HG02610 (cell line): ENCODE results near the gene PARG.
"Not testable (repeated sequence)": the region's sequence is repeated elsewhere in the genome, so short reads cannot be mapped to it uniquely, and the experiment has no call there.

ENCODE experiments used
- ATAC-seq: cut with Tn5 transposase; IDR thresholded peaks from one replicate; pipeline ENCODE4 v1.9.1; 2021; ENCODE audit warnings: mild to moderate bottlenecking, moderate library complexity; ENCODE audit not compliant: unreplicated experiment

Gene PARG

GRCh38 chr10:49831352-49832035 lies 110.3 kb downstream of the PARG start:
- no peak for ATAC-seq

- ATAC-seq, result no peak
Measured at GRCh38 chr10:49830846-49831245, 111.0 kb downstream of the PARG start.

- ATAC-seq, result no peak
Measured at GRCh38 chr10:49830016-49830415, 111.8 kb downstream of the PARG start.

- ATAC-seq, result no peak
Measured at GRCh38 chr10:49827297-49827696, 114.5 kb downstream of the PARG start.

- no peak for ATAC-seq
Measured at GRCh38 chr10:49819234-49819958, 122.4 kb downstream of the PARG start.

GRCh38 chr10:49817845-49818244 lies 124.0 kb downstream of the PARG start:
- ATAC-seq, result no peak

- ATAC-seq, result no peak
Measured at GRCh38 chr10:49803988-49804387, 137.8 kb downstream of the PARG start.

- ATAC-seq, result peak; percentile 81
Measured at GRCh38 chr10:49798275-49798674, 143.6 kb downstream of the PARG start.

- ATAC-seq, result no peak
Measured at GRCh38 chr10:49791100-49791499, 150.7 kb downstream of the PARG start.

GRCh38 chr10:49784681-49785080 lies 157.1 kb downstream of the PARG start:
- no peak for ATAC-seq

GRCh38 chr10:49783645-49784044 lies 158.2 kb downstream of the PARG start:
- ATAC-seq, result no peak

GRCh38 chr10:49781247-49781646 lies 160.6 kb downstream of the PARG start:
- ATAC-seq, result no peak

- ATAC-seq, result no peak
Measured at GRCh38 chr10:49778197-49778596, 163.6 kb downstream of the PARG start.

- no peak for ATAC-seq
Measured at GRCh38 chr10:49776851-49777250, 165.0 kb downstream of the PARG start.

- no peak for ATAC-seq
Measured at GRCh38 chr10:49775014-49775413, 166.8 kb downstream of the PARG start.

GRCh38 chr10:49772944-49773343 lies 168.9 kb downstream of the PARG start:
- ATAC-seq, result not testable (repeated sequence)

GRCh38 chr10:49771046-49771445 lies 170.8 kb downstream of the PARG start:
- ATAC-seq, result not testable (repeated sequence)

- ATAC-seq, result no peak
Measured at GRCh38 chr10:49769692-49770091, 172.1 kb downstream of the PARG start.

GRCh38 chr10:49768731-49769130 lies 173.1 kb downstream of the PARG start:
- no peak for ATAC-seq

- no peak for ATAC-seq
Measured at GRCh38 chr10:49768329-49768728, 173.5 kb downstream of the PARG start.
